K562 (cell line): Measurements from ENCODE around the gene SLC13A4. TPM values are rescaled to one million over a fixed set of nuclear protein-coding genes. Genes with fewer than 3 reads are reported as not detected.
A peak's percentile ranks its signal among the peaks of the same experiment; 100 is the strongest.

Experiments
- VEZF1 ChIP-seq: fragments of 200-800 bp; sonication (Bioruptor generic); IDR thresholded peaks from 2 replicates; pipeline ENCODE4 v1.6.1; 2017; ENCODE audit warnings: missing genetic modification characterization, missing compliant biosample characterization
- YY1 ChIP-seq, 3 experiments: IDR thresholded peaks; 2 replicates each; pipeline ENCODE4 v1.6.1; 2011; ENCODE audit warnings: low read length in 2 of 3, mild to moderate bottlenecking in 2 of 3, moderate library complexity in 2 of 3, borderline replicate concordance in 1 of 3, control low read depth in 1 of 3, low read depth in 1 of 3; ENCODE audit not compliant: insufficient read depth in 3 of 3, insufficient replicate concordance in 2 of 3, control insufficient read depth in 1 of 3, insufficient read length in 1 of 3; ENCODE audit errors: extremely low read depth in 1 of 3
- ZBTB1 ChIP-seq: sonication (generic); formaldehyde crosslinking; IDR thresholded peaks from 2 replicates; pipeline ENCODE4 v1.8.1; 2023; ENCODE audit warnings: missing genetic modification reagents, low read depth, mild to moderate bottlenecking, borderline replicate concordance
- ZBTB2 ChIP-seq: fragments of 450-650 bp; IDR thresholded peaks from 2 replicates; pipeline ENCODE4 v1.6.1; 2016; ENCODE audit warnings: antibody characterized with exemption
- ZBTB7A ChIP-seq: IDR thresholded peaks from 2 replicates; pipeline ENCODE4 v1.6.1; 2011; ENCODE audit warnings: low read depth, mild to moderate bottlenecking, low read length, moderate library complexity, borderline replicate concordance; ENCODE audit not compliant: control insufficient read depth
- ZNF124 ChIP-seq: sonication (generic); formaldehyde crosslinking; IDR thresholded peaks from 2 replicates; pipeline ENCODE4 v1.8.1; 2022; ENCODE audit warnings: missing genetic modification reagents
- polyA plus RNA-seq, 8 experiments: library from polyadenylated mRNA; depleted of rRNA in 4 of 8; stranded (reverse) in 5 of 8; unstranded in 3 of 8; fragments of >200 nt; fragmentation: Nextera tagmentation in 2 of 8; fragmentation: Illumina TruSeq in 1 of 8; extraction: Ambion mirVana in 2 of 8; extraction: Trizol in 1 of 8; gene quantifications; 2 replicates each; pipeline versions ENCODE4 v1.2.1 to v1.2.3, GENCODE V29; 2011 to 2014; ENCODE audit warnings: inconsistent platforms in 1 of 8, missing spikeins in 1 of 8
- total RNA-seq, 7 experiments: library from RNA; depleted of rRNA in 6 of 7; stranded (reverse); fragments of >200 nt in 6 of 7; fragmentation: Illumina TruSeq in 2 of 7; extraction: Trizol in 2 of 7; gene quantifications; 2 replicates each; pipeline versions ENCODE4 v1.2.1 to v1.2.3, GENCODE V29; 2011 to 2021; ENCODE audit warnings: low replicate concordance in 1 of 7
- TF ChIP-seq, protein P1 (sequence below): sonication (generic); formaldehyde crosslinking; IDR thresholded peaks from 2 replicates; pipeline ENCODE4 v1.8.1; 2023; ENCODE audit warnings: mild to moderate bottlenecking, missing genetic modification reagents
- TF ChIP-seq, protein P2 (sequence below): IDR thresholded peaks from 2 replicates; pipeline ENCODE4 v1.6.1; 2011; ENCODE audit warnings: borderline replicate concordance, low read depth, mild to moderate bottlenecking, moderate library complexity, low read length; ENCODE audit not compliant: insufficient read depth, poor library complexity, severe bottlenecking

The SLC13A4 gene
- total and polyA plus RNA-seq, 9 of the 15 experiments (the other 6 are each of a cell fraction or from before 2014, with no cell fraction given) = 0.11 to 1.0 (median 0.36) TPM

GRCh38 chr7:135710417-135711138, 17.4 kb downstream of the SLC13A4 start (continued):
- TF ChIP-seq YY1 (IDR thresholded peaks at IDR 0.05; ENCODE audit: borderline replicate concordance in 1 of 3, control insufficient read depth in 1 of 3, extremely low read depth in 1 of 3, insufficient read depth in 3 of 3, insufficient read length in 1 of 3, insufficient replicate concordance in 2 of 3, low read depth in 1 of 3, low read length in 2 of 3) (peak in 1 of 3 experiments; percentile 22), ZNF124 (CRISPR knock-in tag) (no peak), ZBTB2 (no peak), VEZF1 (CRISPR knock-in tag) (peak; percentile 89), ZBTB7A (peak; percentile 61; the same call in 1 of the 2 replicates), ZBTB1 (CRISPR knock-in tag) (no peak)
- TF ChIP-seq, protein P1, sequence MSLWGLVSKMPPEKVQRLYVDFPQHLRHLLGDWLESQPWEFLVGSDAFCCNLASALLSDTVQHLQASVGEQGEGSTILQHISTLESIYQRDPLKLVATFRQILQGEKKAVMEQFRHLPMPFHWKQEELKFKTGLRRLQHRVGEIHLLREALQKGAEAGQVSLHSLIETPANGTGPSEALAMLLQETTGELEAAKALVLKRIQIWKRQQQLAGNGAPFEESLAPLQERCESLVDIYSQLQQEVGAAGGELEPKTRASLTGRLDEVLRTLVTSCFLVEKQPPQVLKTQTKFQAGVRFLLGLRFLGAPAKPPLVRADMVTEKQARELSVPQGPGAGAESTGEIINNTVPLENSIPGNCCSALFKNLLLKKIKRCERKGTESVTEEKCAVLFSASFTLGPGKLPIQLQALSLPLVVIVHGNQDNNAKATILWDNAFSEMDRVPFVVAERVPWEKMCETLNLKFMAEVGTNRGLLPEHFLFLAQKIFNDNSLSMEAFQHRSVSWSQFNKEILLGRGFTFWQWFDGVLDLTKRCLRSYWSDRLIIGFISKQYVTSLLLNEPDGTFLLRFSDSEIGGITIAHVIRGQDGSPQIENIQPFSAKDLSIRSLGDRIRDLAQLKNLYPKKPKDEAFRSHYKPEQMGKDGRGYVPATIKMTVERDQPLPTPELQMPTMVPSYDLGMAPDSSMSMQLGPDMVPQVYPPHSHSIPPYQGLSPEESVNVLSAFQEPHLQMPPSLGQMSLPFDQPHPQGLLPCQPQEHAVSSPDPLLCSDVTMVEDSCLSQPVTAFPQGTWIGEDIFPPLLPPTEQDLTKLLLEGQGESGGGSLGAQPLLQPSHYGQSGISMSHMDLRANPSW (CRISPR knock-in tag) = no peak
- TF ChIP-seq, protein P2, sequence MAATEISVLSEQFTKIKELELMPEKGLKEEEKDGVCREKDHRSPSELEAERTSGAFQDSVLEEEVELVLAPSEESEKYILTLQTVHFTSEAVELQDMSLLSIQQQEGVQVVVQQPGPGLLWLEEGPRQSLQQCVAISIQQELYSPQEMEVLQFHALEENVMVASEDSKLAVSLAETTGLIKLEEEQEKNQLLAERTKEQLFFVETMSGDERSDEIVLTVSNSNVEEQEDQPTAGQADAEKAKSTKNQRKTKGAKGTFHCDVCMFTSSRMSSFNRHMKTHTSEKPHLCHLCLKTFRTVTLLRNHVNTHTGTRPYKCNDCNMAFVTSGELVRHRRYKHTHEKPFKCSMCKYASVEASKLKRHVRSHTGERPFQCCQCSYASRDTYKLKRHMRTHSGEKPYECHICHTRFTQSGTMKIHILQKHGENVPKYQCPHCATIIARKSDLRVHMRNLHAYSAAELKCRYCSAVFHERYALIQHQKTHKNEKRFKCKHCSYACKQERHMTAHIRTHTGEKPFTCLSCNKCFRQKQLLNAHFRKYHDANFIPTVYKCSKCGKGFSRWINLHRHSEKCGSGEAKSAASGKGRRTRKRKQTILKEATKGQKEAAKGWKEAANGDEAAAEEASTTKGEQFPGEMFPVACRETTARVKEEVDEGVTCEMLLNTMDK = peak; percentile 61
